Stomach (tissue), 9 donors: ENCODE results near the gene PPCDC. TPM values are rescaled to one million over a fixed set of nuclear protein-coding genes. Genes with fewer than 3 reads are reported as not detected.

ENCODE experiments used
- DNase-seq, 2 donors: peaks; one replicate each; pipeline versions ENCODE4 v3.0.0 to v3.0.0-alpha.2; 2013 to 2019
- H3K27ac ChIP-seq, 5 donors: fragments of 200-600 bp in 4 of 5; sonication (generic) in 4 of 5; one replicate each; pipeline ENCODE4 v1.5.1; 2013 to 2019; ENCODE audit warnings: mild to moderate bottlenecking in 1 of 5, moderate library complexity in 1 of 5
- H3K27me3 ChIP-seq, 3 donors: fragments of 200-600 bp; sonication (generic); one replicate each; pipeline ENCODE4 v1.5.1; 2017 to 2019; ENCODE audit warnings: mixed run types in 1 of 3
- H3K36me3 ChIP-seq, 4 donors: fragments of 200-600 bp; sonication (generic); 1 replicate in 3 of 4; 2 replicates in 1 of 4; pipeline ENCODE4 v1.5.1; 2016 to 2019
- H3K4me1 ChIP-seq, 4 donors: fragments of 200-600 bp; sonication (generic); one replicate each; pipeline ENCODE4 v1.5.1; 2016 to 2019
- H3K4me3 ChIP-seq, 4 donors: fragments of 200-600 bp; sonication (generic) in 3 of 4; one replicate each; pipeline ENCODE4 v1.5.1; 2016 to 2019; ENCODE audit warnings: mild to moderate bottlenecking in 1 of 4
- H3K9me3 ChIP-seq, 4 donors: fragments of 200-600 bp; sonication (generic); one replicate each; pipeline ENCODE4 v1.5.1; 2016 to 2019
- CTCF ChIP-seq, 7 experiments: fragments of 450-650 bp in 4 of 7; fragments of 200-600 bp in 3 of 7; sonication (generic) in 3 of 7; IDR thresholded peaks; one replicate each; pipeline ENCODE4 v1.5.1; 2016 to 2019; ENCODE audit warnings: antibody characterized with exemption in 7 of 7, control low read depth in 2 of 7, mild to moderate bottlenecking in 1 of 7
- EP300 ChIP-seq: sonication (generic); formaldehyde crosslinking; IDR thresholded peaks from one replicate; pipeline ENCODE4 v1.6.1; 2017; ENCODE audit warnings: antibody characterized with exemption
- POLR2A ChIP-seq, 4 donors: fragments of 450-650 bp; IDR thresholded peaks; one replicate each; pipeline ENCODE4 v1.6.1; 2016; ENCODE audit warnings: antibody characterized with exemption in 4 of 4, control low read depth in 2 of 4, mild to moderate bottlenecking in 1 of 4, moderate library complexity in 1 of 4
- POLR2AphosphoS5 ChIP-seq, 3 donors: sonication (generic); formaldehyde crosslinking; IDR thresholded peaks; one replicate each; pipeline ENCODE4 v1.6.1; 2016; ENCODE audit warnings: antibody characterized with exemption in 3 of 3
- WGBS, 5 donors: extraction: QIAGEN DNeasy Blood & Tissue Kit in 3 of 5; methylation state at CpG; one replicate each; pipeline versions ENCODE4 v1.1.5 to v1.1.7; 2013 to 2018; 5-methylcytosine and 5-hydroxymethylcytosine counted together
- intact Hi-C: fragments of 100-400 bp; cut with DNase I; formaldehyde crosslinking; loops from one replicate; pipeline ENCODE4 v1.15.1; 2023; ENCODE audit warnings: low total_unique reads
- polyA plus RNA-seq, 3 donors: library from polyadenylated mRNA; stranded (reverse); fragments of 200-250 nt; gene quantifications; one replicate each; pipeline ENCODE4 v1.2.3, GENCODE V29; 2013
- total RNA-seq, 5 donors: library from RNA; depleted of rRNA; stranded (reverse); fragments of >200 nt; gene quantifications; one replicate each; pipeline versions ENCODE4 v1.1.0 to v1.2.3, GENCODE V29; 2014 to 2016
- donor health status: healthy with polysubstance abuse.
- donor health status: Bipolar disorder and iron deficiency.
- donor health status: healthy.

PPCDC gene
- total and polyA plus RNA-seq, 8 donors: 3.2 to 74.1 (median 22.8) TPM

- TF ChIP-seq POLR2A (IDR thresholded peaks at IDR 0.05) (no peak), POLR2AphosphoS5 (IDR thresholded peaks at IDR 0.05) (no peak), CTCF (IDR thresholded peaks at IDR 0.05) (no peak), EP300 (no peak)
- H3K36me3 ChIP-seq: no peaks in the 10 kb centered on the region
- intact Hi-C loops: no loop called here
- no peak for DNase-seq
- H3K27ac ChIP-seq: no peak overlapping the region
- H3K27me3 ChIP-seq: peaks cover 0 to 12% (median 0%) of the 10 kb centered on the region in 3 donors
- no peak overlapping the region for H3K4me3 ChIP-seq
- no peaks in the 10 kb centered on the region for H3K9me3 ChIP-seq
- no peaks in the 10 kb centered on the region for H3K4me1 ChIP-seq
These were observed 33.9 kb upstream of the PPCDC start for GRCh38 chr15:74989527-74989926.

GRCh38 chr15:74992619-74993018, 30.8 kb upstream of the PPCDC start:
- 23 to 39% (median 32%) methylated on average over 1 of the region's 1 CpG for WGBS, 5 donors
- peaks cover 0 to 22% (median 0%) of the 10 kb centered on the region in 3 donors for H3K27me3 ChIP-seq
- TF ChIP-seq EP300 (no peak), CTCF (IDR thresholded peaks at IDR 0.05) (no peak), POLR2AphosphoS5 (IDR thresholded peaks at IDR 0.05) (no peak), POLR2A (IDR thresholded peaks at IDR 0.05) (no peak)
- no peak overlapping the region for H3K27ac ChIP-seq
- intact Hi-C loops: no loop called here
- no peak overlapping the region for H3K4me3 ChIP-seq
- H3K9me3 ChIP-seq: no peaks in the 10 kb centered on the region
- H3K4me1 ChIP-seq: peaks cover 6 to 26% (median 21%) of the 10 kb centered on the region in 4 donors
- H3K36me3 ChIP-seq: no peaks in the 10 kb centered on the region
- no peak for DNase-seq

GRCh38 chr15:74994236-74994635, 29.2 kb upstream of the PPCDC start:
- no peak for DNase-seq
- TF ChIP-seq POLR2A (IDR thresholded peaks at IDR 0.05) (no peak), CTCF (IDR thresholded peaks at IDR 0.05) (no peak), POLR2AphosphoS5 (IDR thresholded peaks at IDR 0.05) (no peak), EP300 (no peak)

GRCh38 chr15:74994685-74995084, 28.7 kb upstream of the PPCDC start:
- Histone ChIP-seq H3K4me3 (peak overlapping the region in 2 of 4 donors; percentile 63 to 85), H3K4me1 (peaks cover 15 to 34% (median 30%) of the 10 kb centered on the region in 4 donors), H3K9me3 (no peaks in the 10 kb centered on the region), H3K27ac (no peak overlapping the region), H3K36me3 (no peaks in the 10 kb centered on the region), H3K27me3 (peaks cover 0 to 36% (median 0%) of the 10 kb centered on the region in 3 donors)
- intact Hi-C loops: no loop called here
- TF ChIP-seq POLR2AphosphoS5 (IDR thresholded peaks at IDR 0.05) (no peak), EP300 (no peak), CTCF (IDR thresholded peaks at IDR 0.05) (no peak), POLR2A (IDR thresholded peaks at IDR 0.05) (no peak)
- WGBS, 5 donors: 29 to 53% (median 46%) methylated on average over 5 of the region's 5 CpGs
- DNase-seq: no peak

More at GRCh38 chr15:74994236-74994635, 29.2 kb upstream of the PPCDC start:
- Histone ChIP-seq H3K36me3 (no peaks in the 10 kb centered on the region), H3K9me3 (no peaks in the 10 kb centered on the region), H3K27me3 (peaks cover 0 to 36% (median 0%) of the 10 kb centered on the region in 3 donors), H3K4me1 (peaks cover 14 to 32% (median 26%) of the 10 kb centered on the region in 4 donors), H3K4me3 (no peak overlapping the region), H3K27ac (no peak overlapping the region)
- WGBS, 5 donors: 59 to 71% (median 65%) methylated on average over 2 of the region's 2 CpGs
- intact Hi-C loops: no loop called here
